ENCODE data around the gene UBE2Q2. TPM values are rescaled to one million over a fixed set of nuclear protein-coding genes. Genes with fewer than 3 reads are reported as not detected.

The UBE2Q2 gene
- total RNA-seq, 1 donor from 2014 or later = 32.0 TPM

GRCh38 chr15:75823860-75824613, 19.2 kb upstream of the UBE2Q2 start:
- H3K9me3 Mint-ChIP-seq = no peaks in the 10 kb centered on the region
- peaks cover 6% of the 10 kb centered on the region for H3K4me1 Mint-ChIP-seq
- no peaks in the 10 kb centered on the region for H3K27me3 Mint-ChIP-seq (ENCODE audit: low read depth)
- TF ChIP-seq CTCF (IDR thresholded peaks at IDR 0.05; ENCODE audit: unreplicated experiment) = no peak
- no peak overlapping the region for H3K27ac Mint-ChIP-seq
- DNase-seq (ENCODE audit: low spot score in 2 of 2, unreplicated experiment in 2 of 2) = no peak
- H3K4me3 Mint-ChIP-seq = no peak overlapping the region
- H3K36me3 Mint-ChIP-seq = no peaks in the 10 kb centered on the region

DNA sequence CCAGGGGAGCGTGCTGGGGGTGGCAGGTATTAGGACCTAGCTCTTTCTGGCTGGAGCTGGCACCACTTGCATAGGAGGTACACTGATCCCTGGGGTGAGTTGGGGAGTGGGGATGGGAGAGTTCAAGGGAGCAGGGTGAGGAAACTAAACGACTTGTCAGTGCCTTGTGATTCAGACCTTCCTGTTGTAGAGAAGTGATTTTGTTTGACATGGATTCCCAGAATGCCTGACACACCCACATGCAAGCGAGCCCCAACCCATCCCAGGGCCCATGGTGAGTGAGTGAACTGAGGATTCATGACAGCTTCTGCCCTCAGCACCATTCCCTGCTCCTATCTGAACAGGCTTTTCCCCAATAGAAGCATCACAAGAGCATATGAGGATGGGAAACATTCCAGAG, 15.6 kb upstream of the UBE2Q2 start:
- no peak for DNase-seq (ENCODE audit: low spot score in 2 of 2, unreplicated experiment in 2 of 2)
- no peaks in the 10 kb centered on the region for H3K9me3 Mint-ChIP-seq
- no peak overlapping the region for H3K4me3 Mint-ChIP-seq
- peaks cover 1% of the 10 kb centered on the region for H3K27me3 Mint-ChIP-seq (ENCODE audit: low read depth)
- peaks cover 17% of the 10 kb centered on the region for H3K4me1 Mint-ChIP-seq
- no peak overlapping the region for H3K27ac Mint-ChIP-seq
- no peaks in the 10 kb centered on the region for H3K36me3 Mint-ChIP-seq
- no peak for TF ChIP-seq CTCF (IDR thresholded peaks at IDR 0.05; ENCODE audit: unreplicated experiment)

GRCh38 chr15:75828429-75828828, 14.8 kb upstream of the UBE2Q2 start:
- H3K4me3 Mint-ChIP-seq = no peak overlapping the region
- peaks cover 1% of the 10 kb centered on the region for H3K27me3 Mint-ChIP-seq (ENCODE audit: low read depth)
- H3K4me1 Mint-ChIP-seq = peaks cover 17% of the 10 kb centered on the region
- no peak for DNase-seq (ENCODE audit: low spot score in 2 of 2, unreplicated experiment in 2 of 2)
- TF ChIP-seq CTCF (IDR thresholded peaks at IDR 0.05; ENCODE audit: unreplicated experiment) = no peak
- no peaks in the 10 kb centered on the region for H3K36me3 Mint-ChIP-seq
- H3K9me3 Mint-ChIP-seq = no peaks in the 10 kb centered on the region
- no peak overlapping the region for H3K27ac Mint-ChIP-seq

- H3K36me3 Mint-ChIP-seq = no peaks in the 10 kb centered on the region
- no peaks in the 10 kb centered on the region for H3K9me3 Mint-ChIP-seq
- TF ChIP-seq CTCF (IDR thresholded peaks at IDR 0.05; ENCODE audit: unreplicated experiment) = no peak
- peaks cover 12% of the 10 kb centered on the region for H3K4me1 Mint-ChIP-seq
- no peak overlapping the region for H3K4me3 Mint-ChIP-seq
- no peak overlapping the region for H3K27ac Mint-ChIP-seq
- no peak for DNase-seq (ENCODE audit: low spot score in 2 of 2, unreplicated experiment in 2 of 2)
- peaks cover 1% of the 10 kb centered on the region for H3K27me3 Mint-ChIP-seq (ENCODE audit: low read depth)
These were observed 12.1 kb upstream of the UBE2Q2 start for GRCh38 chr15:75830910-75831805.

DNA sequence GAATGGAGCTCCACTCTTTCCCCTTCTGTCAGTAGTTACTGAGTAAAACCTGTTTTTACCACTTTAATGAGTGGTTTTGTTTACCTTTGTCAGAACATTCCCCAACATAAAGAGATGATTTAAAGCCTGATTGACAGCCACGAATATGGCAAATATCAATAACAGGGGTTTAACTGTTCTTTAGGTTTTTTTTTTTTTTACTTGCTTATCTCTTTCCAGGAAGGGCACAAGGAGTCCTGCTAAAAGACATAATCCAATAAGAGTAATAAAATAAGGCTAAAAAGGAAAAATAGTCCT, 11.5 kb upstream of the UBE2Q2 start:
- no peak overlapping the region for H3K27ac Mint-ChIP-seq
- no peak for TF ChIP-seq CTCF (IDR thresholded peaks at IDR 0.05; ENCODE audit: unreplicated experiment)
- no peaks in the 10 kb centered on the region for H3K9me3 Mint-ChIP-seq
- peaks cover 12% of the 10 kb centered on the region for H3K4me1 Mint-ChIP-seq
- H3K27me3 Mint-ChIP-seq (ENCODE audit: low read depth) = peaks cover 1% of the 10 kb centered on the region
- no peak overlapping the region for H3K4me3 Mint-ChIP-seq
- DNase-seq (ENCODE audit: low spot score in 2 of 2, unreplicated experiment in 2 of 2) = no peak
- no peaks in the 10 kb centered on the region for H3K36me3 Mint-ChIP-seq
